Measurements from ENCODE around the gene PTGES2.
A peak's percentile ranks its signal among the peaks of the same experiment; 100 is the strongest.
"Not testable (repeated sequence)": the region's sequence is repeated elsewhere in the genome, so short reads cannot be mapped to it uniquely, and the experiment has no call there.

Gene PTGES2

DNA sequence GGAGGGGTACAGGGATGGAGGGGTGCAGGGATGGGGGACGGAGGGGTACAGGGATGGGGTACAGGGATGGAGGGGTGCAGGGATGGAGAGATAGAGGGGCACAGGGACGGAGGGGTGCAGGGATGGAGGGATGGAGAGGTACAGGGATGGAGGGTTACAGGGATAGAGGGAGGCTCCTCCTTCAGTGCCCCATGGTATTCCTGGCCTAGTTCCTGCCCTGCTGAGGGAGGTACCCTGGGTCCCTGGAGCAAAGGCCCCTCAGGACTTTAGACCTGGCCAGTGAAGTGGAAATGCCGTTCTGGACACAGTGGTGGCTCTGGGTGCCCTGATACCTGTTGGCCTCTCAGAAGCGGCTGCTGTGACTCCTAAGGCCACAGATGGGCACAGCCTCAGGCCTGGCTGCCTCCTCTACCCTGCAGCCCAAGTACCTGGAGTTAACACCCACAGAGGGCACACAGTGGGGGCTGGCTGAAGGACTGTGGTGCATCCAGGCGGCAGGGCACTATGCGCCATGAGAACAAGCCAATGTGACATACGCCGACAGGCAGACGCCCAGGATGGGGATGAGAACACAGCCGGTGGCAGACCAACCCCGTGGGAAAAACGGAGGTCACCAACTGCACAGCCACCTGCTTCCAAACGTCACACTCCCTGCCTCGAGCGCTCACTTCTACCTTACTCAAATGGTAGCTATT lies 8.4 kb downstream of the PTGES2 start:
- DNase-seq (ENCODE audit: low read depth in 2 of 2) = no peak

DNA sequence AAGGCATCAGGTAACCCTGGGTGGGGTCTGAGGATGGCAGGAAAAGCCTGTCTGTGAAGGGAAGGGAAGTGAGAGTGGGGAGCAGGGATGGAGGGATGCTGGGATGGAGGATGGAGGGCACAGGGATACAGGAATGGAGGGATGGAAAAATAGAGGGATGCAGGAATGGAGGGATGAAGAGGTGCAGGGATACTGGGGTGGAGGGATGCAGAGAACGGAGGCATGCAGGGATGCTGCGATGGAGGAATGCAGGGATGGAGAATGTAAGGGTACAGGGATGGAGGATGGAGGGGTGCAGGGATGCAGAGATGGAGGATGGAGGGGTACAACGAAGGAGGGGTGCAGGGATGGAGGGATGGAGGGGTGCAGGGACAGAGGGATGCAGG lies 9.1 kb downstream of the PTGES2 start:
- DNase-seq (ENCODE audit: low read depth in 2 of 2) = no peak

DNA sequence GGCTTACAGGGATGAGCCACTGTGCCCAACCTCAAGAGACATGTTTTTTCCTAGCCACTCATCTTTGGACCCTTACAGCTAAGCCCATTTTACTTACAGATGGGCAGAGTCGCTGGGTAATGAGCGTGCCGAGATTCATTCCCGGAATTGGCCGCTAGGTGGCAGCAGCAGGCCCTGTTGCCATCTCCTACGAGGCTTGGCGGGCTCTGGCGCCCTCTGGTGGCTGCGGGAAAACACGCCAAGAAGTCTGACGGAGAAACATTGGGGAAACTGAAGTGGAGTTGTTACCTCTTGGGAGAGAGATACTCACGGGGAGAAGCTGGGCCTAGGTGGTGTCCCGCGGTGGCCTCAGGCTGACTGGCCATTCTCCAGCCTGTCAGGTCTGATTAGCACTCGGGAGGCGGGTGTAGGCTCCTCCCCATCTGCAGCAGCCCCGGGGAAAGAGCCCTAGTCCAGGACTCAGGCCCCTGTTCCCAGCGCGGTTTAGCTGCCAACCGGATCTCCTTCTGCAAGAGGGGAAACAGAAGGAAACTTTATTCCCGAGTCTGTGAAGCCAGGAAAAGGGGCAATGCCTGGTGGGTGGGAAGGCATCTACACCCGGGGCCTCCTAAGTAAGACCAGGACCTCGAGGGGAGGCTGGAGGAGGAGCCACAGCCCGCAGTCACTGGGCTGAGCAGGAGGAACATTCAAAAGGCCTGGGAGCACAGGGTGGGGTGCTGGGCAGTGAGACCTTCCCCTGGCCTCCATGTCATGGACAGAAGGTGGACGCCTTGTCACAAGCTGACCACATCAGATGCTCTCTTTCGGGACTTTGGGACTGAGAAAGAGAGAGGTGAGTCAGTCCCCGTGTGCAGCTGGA lies 9.7 kb downstream of the PTGES2 start:
- DNase-seq (ENCODE audit: low read depth in 2 of 2) = peak; percentile 99

DNA sequence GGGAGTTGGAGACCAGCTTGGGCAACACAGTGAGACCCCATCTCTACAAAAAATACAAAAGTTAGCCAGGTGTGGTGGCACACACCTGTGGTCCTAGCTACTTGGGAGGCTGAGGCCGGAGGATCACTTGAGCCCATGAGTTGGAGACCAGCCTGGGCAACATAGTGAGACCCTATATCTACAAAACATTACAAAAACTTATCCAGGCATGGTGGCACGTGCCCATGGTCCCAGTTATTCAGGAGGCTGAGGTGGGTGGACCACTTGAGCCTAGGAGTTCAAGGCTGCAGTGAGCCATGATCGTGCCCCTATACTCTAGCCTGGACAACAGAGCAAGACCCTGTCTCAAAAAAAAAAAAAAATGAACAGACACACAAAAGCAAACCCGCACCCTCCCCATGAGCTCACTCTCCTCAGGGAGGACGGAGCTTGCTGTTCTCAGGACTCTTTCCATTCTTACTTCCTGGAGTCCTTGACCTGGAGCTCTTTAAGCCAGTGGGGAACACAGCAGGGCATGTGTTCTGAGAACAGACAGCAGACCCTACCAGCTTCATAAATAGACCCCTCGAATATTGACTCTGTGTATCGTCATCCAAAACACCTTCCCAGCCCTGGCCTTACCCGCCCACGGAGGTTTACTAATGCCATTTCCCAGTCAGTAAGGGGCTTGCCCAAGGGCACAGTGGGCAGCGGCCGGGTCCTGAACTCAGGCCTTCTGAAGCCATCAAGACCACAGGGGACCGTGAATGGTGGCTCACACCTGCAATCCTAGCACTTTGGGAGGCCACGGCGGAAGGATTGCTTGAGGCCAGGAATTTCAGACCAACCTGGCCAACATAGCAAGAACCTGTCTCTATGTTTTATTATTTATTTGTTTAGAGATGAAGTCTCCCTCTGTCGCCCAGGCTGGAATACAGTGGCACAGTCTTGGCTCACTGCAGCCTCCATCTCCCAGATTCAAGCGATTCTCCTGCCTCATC lies 11.1 kb downstream of the PTGES2 start:
- DNase-seq (ENCODE audit: low read depth in 2 of 2) = no peak

DNA sequence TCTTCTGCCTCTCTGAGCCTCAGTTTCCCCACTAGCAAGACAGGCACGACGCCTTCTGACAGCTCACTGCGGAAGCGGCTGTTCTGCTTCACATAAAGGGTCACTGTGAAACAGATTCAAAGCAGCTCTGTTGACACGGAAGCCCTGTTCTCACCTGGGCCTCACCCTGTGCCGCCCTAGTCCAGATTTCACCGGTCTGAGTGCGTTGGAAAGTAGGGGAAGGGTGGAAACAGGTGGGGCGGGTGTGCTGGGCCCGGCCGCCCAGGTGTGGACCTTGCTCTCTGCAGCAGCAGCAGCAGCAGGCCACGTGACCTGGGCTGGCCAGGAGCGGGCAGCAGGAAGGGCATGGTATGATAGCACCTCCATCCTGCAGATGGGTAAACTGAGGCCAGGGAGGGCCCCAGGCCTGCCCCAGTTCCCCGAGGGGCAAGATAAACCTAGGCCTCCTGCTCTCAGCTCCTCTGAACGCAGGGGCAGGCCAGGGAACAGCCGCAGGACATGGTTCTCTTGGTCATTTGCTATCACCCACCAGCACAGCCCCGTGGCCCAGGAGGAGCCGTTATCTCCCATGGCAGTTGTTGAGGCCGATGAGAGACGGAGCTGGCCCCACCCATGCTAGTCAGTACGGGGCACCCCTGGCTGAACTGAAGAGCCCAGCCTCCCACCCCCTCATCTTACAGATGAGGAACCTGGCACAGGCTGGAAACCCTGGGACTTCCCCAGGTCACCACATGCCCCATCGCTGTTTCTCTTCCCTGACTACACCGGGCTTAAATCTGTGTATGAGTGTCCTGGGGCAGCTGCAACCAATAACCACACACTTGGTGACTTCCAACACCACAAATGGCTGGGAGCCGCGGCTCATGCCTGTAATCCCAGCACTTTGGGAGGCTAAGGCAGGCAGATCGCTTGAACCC lies 12.1 kb downstream of the PTGES2 start:
- DNase-seq (ENCODE audit: low read depth in 2 of 2) = no peak

DNA sequence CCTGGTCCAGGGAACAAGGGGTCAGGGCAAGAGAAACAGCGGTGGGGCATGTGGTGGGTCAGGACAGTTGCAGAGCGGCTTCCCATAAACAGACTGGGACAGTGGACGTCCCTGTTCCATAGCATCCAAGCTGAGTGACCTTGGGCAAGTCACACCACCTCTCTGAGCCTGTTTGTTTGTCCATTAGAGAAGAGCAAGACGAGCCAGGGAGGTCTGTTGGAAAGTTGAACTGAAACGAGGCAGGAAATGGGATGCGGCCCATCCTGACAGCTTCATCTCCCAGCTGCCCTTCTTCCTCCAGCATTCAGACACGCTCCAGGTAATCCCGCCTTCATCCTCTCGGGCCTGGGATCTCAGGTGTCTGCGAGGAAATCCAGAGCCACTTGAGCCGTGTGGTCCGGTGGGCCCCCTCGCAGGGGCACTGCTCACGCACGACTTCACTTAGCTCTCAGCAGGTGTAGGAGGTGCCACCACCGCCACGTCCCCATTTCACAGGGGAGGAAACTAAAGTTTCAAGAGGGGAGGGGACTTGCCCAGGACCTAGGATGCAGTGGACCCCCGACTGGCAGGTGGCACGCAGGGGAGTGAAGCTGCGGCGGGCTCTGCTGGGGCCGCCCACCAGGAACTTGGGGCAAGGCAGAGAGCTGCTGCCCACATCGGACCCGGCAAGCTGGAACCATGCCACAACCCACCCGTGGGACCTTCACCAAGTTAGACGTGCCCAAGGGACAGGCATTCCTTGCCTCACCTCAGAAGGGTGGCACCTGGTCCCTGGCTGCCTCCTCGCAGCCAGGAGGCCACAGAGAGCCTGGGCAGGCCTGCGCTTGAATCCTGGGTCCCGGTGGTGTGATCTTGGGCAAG lies 13.0 kb downstream of the PTGES2 start:
- DNase-seq (ENCODE audit: low read depth in 2 of 2) = no peak

DNA sequence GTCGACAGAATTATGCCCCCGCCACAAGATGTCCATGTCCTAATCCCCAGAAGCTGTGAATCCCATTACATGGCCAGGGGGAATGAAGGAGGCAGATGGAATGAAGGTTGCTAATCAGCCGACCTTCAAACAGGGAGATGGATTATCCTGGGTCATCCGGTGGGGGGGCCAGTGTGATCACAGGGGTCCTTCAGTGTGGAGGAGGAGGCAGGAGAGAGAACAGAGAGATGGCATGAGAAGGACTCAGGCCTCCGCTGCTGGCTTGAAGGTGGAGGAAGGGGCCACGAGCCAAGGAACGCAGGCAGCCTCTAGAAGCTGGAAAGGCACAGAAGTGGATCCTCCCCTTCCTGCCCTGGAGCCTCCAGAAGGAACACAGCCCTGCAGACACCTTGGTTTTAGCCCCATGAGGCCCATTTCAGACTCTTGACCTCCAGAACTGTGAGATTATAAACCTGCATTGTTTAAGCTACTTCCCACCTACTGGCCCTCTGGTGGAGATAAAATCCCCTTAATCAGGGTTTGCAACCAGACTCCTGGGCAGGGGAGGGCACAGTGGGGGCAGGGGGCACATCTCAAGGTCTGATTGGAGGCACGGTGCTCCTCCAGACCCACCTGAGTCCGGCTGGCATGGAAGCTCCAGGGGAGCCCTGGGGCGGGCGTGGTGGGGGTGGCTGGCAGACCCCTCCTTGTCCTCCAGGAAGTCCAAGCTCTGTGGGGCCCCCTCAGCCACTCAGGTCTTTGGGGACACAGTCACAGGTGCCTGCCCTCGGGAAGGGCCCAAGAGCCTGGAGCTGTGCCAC lies 13.8 kb downstream of the PTGES2 start:
- no peak for DNase-seq (ENCODE audit: low read depth in 2 of 2)

DNA sequence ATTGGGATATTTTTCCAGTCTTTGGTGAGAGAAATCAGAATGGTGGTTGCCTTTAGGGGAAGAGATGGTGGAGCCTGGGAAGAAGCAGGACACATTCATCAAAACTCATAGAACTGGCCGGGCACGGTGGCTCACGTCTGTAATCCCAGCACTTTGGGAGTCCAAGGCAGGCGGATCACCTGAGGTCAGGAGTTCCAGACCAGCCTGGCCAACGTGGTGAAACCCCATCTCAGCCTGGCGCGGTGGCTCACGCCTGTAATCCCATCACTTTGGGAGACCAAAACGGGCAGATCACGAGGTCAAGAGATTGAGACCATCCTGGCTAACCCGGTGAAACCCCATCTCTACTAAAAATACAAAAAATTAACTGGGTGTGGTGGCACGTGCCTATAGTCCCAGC lies 15.8 kb downstream of the PTGES2 start:
- not testable (repeated sequence) for DNase-seq (ENCODE audit: low read depth in 2 of 2)

DNA sequence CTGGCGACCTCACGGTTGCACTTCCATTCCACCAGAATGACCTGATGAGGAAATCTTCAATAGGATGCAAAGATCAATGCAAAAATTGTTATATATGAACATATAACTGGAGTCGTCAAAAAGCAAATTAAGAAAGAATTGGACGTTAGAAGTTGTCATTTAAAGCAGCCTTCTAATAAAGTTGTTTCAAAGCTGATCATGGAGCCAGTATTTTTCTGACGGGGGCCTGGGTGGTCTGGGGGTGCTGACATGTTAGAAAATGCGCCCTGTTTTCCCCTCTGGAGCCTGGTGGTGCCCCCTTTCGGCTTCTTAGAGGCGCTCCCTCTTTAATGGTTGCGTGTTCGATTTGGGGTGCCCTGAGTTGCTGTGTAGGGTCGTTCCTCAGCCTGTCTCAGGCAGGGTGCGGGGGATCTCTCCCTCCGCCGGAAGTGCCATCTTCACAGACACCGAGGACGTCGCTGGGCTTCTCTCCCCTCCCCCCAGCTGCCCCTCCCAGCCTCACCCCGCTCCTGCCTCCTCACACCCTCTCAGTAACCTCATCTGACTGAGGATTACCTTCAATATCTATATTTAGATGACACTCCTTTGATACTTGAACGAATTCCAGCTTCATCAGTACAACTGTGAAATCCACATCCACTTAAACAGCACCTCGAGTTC lies 18.3 kb downstream of the PTGES2 start:
- no peak for DNase-seq (ENCODE audit: low read depth in 2 of 2)

DNA sequence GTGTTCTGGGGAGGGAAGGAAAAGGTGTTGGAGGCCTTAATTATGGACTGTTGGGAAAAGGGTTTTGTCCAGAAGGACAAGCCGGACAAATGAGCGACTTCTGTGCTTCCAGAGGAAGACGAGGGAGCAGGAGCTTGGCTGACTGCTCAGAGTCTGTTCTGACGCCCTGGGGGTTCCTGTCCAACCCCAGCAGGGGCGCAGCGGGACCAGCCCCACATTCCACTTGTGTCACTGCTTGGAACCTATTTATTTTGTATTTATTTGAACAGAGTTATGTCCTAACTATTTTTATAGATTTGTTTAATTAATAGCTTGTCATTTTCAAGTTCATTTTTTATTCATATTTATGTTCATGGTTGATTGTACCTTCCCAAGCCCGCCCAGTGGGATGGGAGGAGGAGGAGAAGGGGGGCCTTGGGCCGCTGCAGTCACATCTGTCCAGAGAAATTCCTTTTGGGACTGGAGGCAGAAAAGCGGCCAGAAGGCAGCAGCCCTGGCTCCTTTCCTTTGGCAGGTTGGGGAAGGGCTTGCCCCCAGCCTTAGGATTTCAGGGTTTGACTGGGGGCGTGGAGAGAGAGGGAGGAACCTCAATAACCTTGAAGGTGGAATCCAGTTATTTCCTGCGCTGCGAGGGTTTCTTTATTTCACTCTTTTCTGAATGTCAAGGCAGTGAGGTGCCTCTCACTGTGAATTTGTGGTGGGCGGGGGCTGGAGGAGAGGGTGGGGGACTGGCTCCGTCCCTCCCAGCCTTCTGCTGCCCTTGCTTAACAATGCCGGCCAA lies 19.1 kb downstream of the PTGES2 start:
- DNase-seq (ENCODE audit: low read depth in 2 of 2) = no peak

DNA sequence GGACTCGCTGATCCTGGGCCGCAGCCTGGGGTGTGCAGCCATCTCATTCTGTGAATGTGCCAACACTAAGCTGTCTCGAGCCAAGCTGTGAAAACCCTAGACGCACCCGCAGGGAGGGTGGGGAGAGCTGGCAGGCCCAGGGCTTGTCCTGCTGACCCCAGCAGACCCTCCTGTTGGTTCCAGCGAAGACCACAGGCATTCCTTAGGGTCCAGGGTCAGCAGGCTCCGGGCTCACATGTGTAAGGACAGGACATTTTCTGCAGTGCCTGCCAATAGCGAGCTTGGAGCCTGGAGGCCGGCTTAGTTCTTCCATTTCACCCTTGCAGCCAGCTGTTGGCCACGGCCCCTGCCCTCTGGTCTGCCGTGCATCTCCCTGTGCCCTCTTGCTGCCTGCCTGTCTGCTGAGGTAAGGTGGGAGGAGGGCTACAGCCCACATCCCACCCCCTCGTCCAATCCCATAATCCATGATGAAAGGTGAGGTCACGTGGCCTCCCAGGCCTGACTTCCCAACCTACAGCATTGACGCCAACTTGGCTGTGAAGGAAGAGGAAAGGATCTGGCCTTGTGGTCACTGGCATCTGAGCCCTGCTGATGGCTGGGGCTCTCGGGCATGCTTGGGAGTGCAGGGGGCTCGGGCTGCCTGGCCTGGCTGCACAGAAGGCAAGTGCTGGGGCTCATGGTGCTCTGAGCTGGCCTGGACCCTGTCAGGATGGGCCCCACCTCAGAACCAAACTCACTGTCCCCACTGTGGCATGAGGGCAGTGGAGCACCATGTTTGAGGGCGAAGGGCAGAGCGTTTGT lies 19.9 kb downstream of the PTGES2 start:
- DNase-seq (ENCODE audit: low read depth in 2 of 2) = no peak

DNA sequence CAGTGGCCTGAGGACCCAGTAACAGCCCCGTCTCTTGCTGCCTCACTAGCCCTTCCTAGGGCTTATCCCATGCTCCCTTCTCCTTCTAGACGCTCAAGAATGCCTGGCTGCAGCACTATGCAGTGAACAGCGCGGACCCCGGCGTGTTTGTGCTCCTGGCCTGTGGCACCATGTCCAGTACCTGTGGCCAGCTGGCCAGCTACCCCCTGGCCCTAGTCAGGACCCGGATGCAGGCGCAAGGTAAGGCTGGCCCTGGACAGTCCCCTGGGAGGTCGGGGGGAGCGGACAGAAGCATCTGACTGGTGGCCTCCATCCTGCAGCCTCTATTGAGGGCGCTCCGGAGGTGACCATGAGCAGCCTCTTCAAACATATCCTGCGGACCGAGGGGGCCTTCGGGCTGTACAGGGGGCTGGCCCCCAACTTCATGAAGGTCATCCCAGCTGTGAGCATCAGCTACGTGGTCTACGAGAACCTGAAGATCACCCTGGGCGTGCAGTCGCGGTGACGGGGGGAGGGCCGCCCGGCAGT lies 20.5 kb downstream of the PTGES2 start:
- DNase-seq (ENCODE audit: low read depth in 2 of 2) = no peak

DNA sequence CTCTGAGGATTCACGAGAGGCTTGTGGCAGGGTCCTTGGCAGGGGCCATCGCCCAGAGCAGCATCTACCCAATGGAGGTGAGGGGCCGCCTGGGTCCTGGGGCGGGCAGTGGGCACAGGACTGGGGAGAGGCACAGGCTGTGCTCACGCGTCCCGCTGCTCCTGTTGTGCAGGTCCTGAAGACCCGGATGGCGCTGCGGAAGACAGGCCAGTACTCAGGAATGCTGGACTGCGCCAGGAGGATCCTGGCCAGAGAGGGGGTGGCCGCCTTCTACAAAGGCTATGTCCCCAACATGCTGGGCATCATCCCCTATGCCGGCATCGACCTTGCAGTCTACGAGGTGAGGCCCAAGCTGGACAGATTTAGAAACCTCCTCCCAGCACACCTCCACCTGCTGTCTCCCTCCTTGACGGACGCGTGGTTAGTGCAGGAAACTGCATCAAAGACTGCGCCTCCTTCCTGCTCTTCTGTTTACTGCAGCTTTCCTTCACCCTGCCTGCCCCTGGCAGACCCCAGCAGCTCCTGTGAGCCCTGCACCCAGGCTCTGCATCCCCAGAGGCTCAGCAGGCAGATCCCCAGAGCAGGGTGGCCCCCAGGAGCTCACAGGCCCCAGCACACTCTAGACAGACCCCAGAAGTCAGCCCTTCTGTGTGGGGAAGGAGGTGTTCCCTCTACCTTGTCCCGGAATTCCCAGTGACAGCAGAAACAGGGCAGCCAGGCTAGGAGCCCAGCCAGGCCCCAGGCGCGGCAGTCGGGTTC lies 21.2 kb downstream of the PTGES2 start:
- DNase-seq (ENCODE audit: low read depth in 2 of 2) = no peak

DNA sequence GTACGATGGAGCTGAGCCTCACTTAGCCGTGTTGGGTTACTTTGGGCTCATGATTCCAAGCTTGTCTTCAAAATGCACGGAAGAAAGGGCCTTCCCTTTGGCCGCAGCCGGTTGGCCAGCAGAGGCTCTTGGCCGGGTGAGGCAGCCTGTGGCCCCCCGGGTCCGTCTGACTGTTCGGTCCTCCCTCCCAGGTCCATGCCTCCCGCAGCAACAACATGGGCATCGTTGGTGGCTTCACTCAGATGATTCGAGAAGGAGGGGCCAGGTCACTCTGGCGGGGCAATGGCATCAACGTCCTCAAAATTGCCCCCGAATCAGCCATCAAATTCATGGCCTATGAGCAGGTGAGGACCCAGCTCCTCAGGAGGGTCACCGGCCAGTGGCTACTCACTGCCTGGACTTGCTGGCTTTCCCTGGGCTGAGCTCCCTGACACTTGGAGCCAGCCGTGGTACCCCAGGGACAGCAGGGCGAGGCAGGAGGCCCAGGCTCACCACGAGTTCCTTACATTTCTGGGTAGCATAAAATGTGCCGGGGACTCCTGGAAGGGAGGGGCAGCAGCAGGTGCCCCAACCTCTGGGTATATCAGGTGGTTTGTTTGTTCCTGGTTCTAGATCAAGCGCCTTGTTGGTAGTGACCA lies 21.9 kb downstream of the PTGES2 start:
- DNase-seq (ENCODE audit: low read depth in 2 of 2) = no peak

DNA sequence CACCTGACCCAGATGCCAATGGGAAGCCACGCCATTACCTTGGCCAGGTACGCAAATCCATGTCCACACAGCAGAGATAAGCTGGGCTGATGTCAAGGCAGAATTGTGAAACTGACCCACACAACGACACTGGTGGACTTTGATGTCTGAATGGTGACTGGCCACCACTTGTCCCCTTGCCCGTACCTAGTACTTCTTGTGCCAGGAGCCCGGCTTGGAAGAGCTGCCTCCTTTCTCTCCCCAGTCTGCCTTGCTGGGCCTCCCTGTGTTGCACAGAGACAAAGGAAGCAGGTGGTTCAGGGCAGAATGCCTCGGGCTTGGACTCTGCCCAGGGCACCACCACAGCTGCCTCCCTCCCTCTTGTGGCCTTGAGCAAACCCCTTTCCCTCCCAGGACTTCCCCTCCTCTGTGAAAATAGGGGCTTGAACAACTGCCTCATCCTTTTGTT lies 23.3 kb downstream of the PTGES2 start:
- DNase-seq (ENCODE audit: low read depth in 2 of 2) = no peak

Measured in stimulated activated CD4-positive, alpha-beta T cell treated with anti-CD3 and anti-CD28 coated beads, Interleukin-1b, Interleukin-23, amount 100 ng/mL, for 4 hours (primary cell).